ENCODE measurements around the gene RACK1. TPM values are rescaled to one million over a fixed set of nuclear protein-coding genes. Genes with fewer than 3 reads are reported as not detected.

RACK1 gene
- polyA plus RNA-seq, 1 experiment: 8,520 TPM

DNA sequence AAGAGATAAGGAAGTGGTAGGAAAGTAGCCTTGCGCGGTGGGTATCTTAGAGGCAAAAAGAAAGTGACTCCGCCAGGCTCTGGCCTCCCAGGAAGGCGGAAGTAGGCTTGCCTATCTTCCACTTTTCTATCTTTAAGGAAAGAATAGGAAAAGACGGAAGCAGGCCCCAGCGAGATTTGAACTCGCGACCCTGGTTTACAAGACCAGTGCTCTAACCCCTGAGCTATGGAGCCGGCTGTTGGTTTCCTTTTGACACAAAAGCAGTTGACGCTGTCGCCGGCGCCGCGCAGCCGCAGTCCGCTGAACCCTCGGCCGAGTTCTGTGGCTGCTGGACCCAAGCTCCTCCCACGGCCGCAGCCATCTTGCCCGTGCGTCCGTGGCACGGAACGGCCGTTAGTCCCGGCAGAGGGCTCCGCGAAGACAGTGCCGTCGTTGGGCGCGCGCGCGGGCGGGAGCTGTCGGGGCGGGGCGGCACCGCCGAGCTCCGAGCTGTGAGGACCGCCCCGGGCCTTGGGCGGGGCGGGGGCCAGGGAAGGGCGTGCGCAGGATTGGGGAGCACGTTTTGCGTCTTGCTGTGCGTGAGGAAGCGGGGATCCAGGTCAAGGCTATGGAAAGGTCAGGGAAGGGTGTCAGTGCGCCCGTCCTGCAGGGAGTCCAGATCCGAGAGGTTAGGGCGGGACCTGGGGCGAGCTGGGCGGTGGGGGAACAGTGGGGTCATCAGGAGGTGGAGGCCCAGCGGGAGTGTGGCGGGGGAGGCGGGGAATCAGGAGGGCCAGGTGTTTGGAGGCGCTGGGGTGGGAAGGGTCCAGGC is 52.0 kb downstream of the RACK1 start:
- POLR2A ChIA-PET: interaction anchor here (0.5 to 0.7 kb wide), 2 partner anchors 13 to 55 kb away, joined by 3 to 4 read pairs; partner anchors contain the start of gene TRIM7
- no peaks in the 10 kb centered on the region; the same call in 1 of the 2 replicates for H3K36me3 ChIP-seq (ENCODE audit: control insufficient read depth, insufficient read depth, low read length)
- TF ChIP-seq, protein P1, sequence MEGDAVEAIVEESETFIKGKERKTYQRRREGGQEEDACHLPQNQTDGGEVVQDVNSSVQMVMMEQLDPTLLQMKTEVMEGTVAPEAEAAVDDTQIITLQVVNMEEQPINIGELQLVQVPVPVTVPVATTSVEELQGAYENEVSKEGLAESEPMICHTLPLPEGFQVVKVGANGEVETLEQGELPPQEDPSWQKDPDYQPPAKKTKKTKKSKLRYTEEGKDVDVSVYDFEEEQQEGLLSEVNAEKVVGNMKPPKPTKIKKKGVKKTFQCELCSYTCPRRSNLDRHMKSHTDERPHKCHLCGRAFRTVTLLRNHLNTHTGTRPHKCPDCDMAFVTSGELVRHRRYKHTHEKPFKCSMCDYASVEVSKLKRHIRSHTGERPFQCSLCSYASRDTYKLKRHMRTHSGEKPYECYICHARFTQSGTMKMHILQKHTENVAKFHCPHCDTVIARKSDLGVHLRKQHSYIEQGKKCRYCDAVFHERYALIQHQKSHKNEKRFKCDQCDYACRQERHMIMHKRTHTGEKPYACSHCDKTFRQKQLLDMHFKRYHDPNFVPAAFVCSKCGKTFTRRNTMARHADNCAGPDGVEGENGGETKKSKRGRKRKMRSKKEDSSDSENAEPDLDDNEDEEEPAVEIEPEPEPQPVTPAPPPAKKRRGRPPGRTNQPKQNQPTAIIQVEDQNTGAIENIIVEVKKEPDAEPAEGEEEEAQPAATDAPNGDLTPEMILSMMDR (IDR thresholded peaks at IDR 0.05; ENCODE audit: insufficient read depth, low read depth, low read length): no peak
- H3K4me3 ChIP-seq (ENCODE audit: low read depth, low read length): peak overlapping the region; percentile 74
- peak; percentile 83 for DNase-seq (ENCODE audit: low read depth)
- H3K27me3 ChIP-seq (ENCODE audit: control insufficient read depth, insufficient read depth, low read length): no peaks in the 10 kb centered on the region
- CTCF ChIA-PET: interaction anchor here (0.7 to 1.6 kb wide), 4 partner anchors 11 to 23 kb away, joined by 3 to 7 read pairs (median 4); no protein-coding TSS in a partner anchor

DNA sequence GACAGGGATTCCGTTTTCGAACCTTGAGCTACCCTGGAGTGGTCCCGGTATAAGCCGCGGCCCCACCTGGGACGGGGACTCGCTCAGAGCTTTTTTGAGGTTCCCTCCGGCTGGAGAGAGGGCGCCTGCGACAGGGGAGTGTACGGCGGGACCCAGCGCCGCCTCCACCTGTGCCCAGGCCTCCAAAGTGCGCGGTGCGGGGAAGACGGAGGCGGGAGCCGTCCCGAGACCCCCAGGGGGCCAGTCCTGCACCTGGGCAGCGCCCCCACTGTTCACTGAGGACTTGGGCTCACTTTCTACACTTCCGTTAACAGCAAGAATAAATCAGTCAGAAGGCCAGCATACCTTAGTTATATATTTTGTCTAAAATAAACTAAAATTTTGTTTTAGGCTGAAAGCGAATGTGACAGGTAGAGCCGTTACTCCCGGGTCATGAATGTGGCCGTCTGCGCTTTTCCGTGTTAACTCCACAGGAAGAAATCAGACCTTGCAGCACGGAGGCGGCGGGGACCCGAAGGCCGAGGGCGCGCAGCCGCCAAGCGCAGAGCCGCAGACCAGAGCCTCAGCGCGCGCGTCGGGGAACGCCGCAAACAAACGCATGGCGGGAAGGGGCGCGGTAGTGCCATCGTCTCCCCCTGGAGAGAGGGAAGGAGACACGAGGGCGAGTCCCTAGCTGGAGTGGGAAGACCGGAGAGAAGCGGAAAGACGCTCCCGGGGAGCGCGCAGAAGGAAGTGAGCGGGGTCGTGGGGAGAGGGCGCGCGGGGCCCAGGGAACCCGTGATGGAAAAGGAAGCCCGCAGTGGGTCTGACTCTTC is 52.8 kb downstream of the RACK1 start:
- no peak for DNase-seq (ENCODE audit: low read depth)
- TF ChIP-seq, protein P1 (IDR thresholded peaks at IDR 0.05; ENCODE audit: insufficient read depth, low read depth, low read length): peak; percentile 37; the same call in 1 of the 2 replicates
- POLR2A ChIA-PET: interaction anchor here (0.7 kb wide), 1 partner anchor 14 kb away, joined by 3 read pairs; the partner anchor contains the start of gene TRIM7
- Histone ChIP-seq H3K27me3 (ENCODE audit: control insufficient read depth, insufficient read depth, low read length) (no peaks in the 10 kb centered on the region), H3K36me3 (ENCODE audit: control insufficient read depth, insufficient read depth, low read length) (no peaks in the 10 kb centered on the region; the same call in 1 of the 2 replicates), H3K4me3 (ENCODE audit: low read depth, low read length) (peak overlapping the region; percentile 42)
- CTCF ChIA-PET: interaction anchor here (0.7 to 2.7 kb wide), 6 partner anchors 12 to 34 kb away, joined by 3 to 8 read pairs (median 4); no protein-coding TSS in a partner anchor

DNA sequence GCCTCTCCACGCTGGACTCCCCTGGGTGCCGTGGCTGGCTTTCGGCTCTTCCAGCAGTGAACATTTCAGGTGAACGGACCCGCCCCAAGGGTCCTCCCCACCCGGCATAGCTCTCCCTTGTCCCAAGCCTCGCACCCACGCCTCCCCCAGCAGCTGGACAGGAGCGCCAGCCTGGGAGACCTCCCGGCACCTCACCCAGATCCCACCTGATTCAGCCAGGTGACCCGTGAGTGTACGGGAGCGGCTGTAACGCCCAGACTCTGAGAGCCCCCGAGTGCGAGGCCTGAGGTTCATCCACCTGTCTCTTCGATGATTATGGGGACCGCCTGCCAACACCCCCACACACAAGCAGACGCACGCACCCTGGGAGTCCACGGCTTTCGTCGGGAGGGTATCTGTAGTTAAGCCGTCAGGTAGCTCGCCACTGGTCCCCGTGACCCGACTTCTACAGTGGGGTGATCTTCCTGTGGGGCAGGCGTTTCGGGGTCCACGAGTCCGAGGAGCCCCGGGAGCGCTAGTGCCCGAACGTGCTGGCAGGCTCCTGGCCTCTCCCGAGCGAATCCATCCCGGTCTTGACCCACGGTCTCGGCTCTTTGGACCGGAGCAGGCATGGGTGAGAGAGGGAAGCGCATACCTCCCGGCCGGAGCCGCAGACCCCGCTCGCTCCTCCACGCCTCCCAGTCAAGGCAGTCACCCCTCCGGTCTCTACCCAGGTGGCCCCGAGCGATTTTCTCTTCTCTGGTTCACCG is 53.6 kb downstream of the RACK1 start:
- Histone ChIP-seq H3K4me3 (ENCODE audit: low read depth, low read length) (peak overlapping the region; percentile 42), H3K27me3 (ENCODE audit: control insufficient read depth, insufficient read depth, low read length) (no peaks in the 10 kb centered on the region), H3K36me3 (ENCODE audit: control insufficient read depth, insufficient read depth, low read length) (no peaks in the 10 kb centered on the region)
- CTCF ChIA-PET: interaction anchor here (1.1 to 2.7 kb wide), 4 partner anchors 17 to 35 kb away, joined by 4 to 8 read pairs (median 5); no protein-coding TSS in a partner anchor
- POLR2A ChIA-PET: interaction anchor here (0.6 kb wide), 1 partner anchor 13 kb away, joined by 3 read pairs; no protein-coding TSS in a partner anchor
- TF ChIP-seq, protein P1 (IDR thresholded peaks at IDR 0.05; ENCODE audit: insufficient read depth, low read depth, low read length): no peak
- DNase-seq (ENCODE audit: low read depth): no peak

DNA sequence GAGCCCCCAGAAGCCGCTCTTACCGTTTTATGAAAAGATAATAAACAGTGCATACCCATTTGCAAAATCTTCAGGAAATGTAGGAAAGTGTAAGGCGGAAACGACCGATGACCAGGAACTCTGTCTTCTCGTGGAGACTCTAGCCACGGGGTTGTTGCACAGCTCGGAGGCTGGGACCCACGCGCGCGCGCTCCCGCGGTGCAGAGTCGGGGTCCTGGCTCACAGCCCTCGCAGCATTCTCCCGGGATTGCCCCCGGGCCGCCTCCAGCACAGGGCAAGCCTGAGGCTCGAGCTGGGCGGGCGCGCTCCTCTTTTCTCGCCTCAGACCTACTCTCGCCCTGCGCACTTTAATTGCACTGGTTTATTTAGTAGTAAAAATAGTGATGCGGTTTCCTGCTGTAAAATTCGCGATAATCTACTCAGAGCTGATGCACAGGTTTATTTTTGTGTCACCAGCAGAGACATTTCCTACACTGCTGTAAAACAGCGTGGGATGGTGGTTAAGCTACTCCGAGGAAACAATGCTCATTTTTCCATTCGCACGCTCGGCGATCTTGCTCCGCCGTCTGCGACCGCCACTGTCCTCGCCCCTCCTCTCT is 54.2 kb downstream of the RACK1 start:
- DNase-seq (ENCODE audit: low read depth): no peak
- Histone ChIP-seq H3K27me3 (ENCODE audit: control insufficient read depth, insufficient read depth, low read length) (no peaks in the 10 kb centered on the region), H3K4me3 (ENCODE audit: low read depth, low read length) (peak overlapping the region; percentile 42), H3K36me3 (ENCODE audit: control insufficient read depth, insufficient read depth, low read length) (no peaks in the 10 kb centered on the region)
- CTCF ChIA-PET: interaction anchor here (1.1 to 2.7 kb wide), 4 partner anchors 18 to 35 kb away, joined by 4 to 8 read pairs (median 5); no protein-coding TSS in a partner anchor
- TF ChIP-seq, protein P1 (IDR thresholded peaks at IDR 0.05; ENCODE audit: insufficient read depth, low read depth, low read length): no peak
- POLR2A ChIA-PET: interaction anchor here (0.6 kb wide), 1 partner anchor 14 kb away, joined by 3 read pairs; no protein-coding TSS in a partner anchor
